Bronchial smooth muscle cell (primary cell): ENCODE results near the gene HBQ1. TPM values are rescaled to one million over a fixed set of nuclear protein-coding genes. Genes with fewer than 3 reads are reported as not detected.

ENCODE experiments used
- total RNA-seq: library from RNA; depleted of rRNA; stranded (reverse); fragments of >200 nt; gene quantifications from 2 replicates; pipeline ENCODE4 v1.2.1, GENCODE V29; 2014

Gene HBQ1
- total RNA-seq = not detected in 2 replicates

DNA sequence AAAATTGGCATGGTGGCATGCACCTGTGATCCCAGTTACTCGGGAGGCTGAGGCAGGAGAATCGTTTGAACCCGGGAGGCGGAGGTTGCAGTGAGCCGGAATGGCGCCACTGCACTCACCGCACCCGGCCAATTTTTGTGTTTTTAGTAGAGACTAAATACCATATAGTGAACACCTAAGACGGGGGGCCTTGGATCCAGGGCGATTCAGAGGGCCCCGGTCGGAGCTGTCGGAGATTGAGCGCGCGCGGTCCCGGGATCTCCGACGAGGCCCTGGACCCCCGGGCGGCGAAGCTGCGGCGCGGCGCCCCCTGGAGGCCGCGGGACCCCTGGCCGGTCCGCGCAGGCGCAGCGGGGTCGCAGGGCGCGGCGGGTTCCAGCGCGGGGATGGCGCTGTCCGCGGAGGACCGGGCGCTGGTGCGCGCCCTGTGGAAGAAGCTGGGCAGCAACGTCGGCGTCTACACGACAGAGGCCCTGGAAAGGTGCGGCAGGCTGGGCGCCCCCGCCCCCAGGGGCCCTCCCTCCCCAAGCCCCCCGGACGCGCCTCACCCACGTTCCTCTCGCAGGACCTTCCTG lies at the start of gene HBQ1:
HBQ1 (plus strand) TSS at position 359 of the 575 bp plus-strand sequence; CDS start at position 387, 28 bp downstream.

DNA sequence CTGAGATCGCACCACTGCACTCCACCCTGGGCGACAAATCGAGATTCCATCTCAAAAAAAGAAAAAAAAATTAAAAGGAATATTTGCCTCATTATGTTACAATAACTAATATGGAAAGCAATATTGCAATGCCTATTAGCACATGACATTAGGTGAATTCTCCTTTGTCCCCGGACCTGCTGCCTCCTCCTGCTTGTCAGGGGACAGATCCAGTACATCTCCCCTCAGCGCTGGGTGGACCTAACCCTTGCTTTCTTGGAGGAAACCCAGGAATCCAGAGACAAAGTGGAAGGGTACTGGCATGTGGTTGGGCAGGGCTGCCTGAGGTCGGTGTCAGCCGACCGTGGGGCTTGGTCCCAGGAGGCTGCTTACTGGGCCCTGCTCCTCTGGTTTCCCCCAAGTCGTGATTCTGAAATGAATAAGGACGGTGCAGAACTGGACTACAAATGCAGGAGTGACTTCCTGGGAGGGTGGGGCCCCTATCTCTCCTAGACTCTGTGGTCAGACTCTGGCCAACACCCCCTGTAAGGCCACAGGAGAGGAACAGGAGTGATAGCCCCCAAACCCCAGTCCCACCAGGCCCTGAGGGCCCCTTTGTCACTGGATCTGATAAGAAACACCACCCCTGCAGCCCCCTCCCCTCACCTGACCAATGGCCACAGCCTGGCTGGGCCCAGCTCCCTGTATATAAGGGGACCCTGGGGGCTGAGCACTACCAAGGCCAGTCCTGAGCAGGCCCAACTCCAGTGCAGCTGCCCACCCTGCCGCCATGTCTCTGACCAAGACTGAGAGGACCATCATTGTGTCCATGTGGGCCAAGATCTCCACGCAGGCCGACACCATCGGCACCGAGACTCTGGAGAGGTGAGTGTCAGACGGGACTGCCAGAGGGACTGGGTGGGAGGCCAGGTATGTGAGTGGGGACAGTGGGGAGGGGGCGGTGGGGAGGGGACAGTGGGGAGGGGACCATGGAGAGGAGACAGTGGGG lies 27.8 kb upstream of the HBQ1 start, which contains the start of gene HBZ:
HBZ (plus strand) TSS at position 504 of the 988 bp plus-strand sequence; CDS start at position 770, 266 bp downstream.

DNA sequence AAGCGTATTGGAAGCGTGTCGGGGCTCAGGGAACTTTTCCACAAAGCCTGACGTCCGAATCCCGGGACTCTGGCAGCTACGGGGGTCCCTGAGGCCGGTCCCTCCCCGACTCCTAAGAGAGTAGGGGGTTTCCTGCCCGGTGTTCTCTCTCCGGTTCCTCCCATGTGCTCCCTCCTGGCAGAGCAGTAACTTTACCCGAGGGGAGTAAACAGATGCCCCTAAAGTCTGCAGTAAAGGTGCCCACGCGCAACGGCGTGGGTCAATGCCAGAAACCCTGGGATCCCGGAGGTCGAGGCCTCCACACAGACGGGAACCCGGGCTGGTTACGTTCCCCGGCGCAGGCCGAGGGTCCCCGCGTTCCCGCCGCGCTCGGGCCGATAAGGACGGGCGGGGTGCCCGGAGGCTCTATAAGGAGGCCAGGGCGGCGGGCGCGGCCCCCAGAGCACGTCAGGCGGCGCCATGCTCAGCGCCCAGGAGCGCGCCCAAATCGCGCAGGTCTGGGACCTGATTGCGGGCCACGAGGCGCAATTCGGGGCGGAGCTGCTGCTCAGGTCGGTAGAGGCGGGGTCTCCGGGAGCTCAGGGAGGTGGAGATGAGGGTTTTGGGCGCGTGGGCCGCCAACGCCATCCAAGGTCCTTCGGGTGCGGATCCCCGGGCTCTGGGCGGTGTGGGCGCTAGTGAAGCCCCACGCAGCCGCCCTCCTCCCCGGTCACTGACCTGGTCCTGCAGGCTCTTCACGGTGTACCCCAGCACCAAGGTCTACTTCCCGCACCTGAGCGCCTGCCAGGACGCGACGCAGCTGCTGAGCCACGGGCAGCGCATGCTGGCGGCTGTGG lies 14.5 kb upstream of the HBQ1 start, which contains the start of gene HBM:
HBM (plus strand) TSS at position 440 of the 836 bp plus-strand sequence; CDS start at position 460, 20 bp downstream.

DNA sequence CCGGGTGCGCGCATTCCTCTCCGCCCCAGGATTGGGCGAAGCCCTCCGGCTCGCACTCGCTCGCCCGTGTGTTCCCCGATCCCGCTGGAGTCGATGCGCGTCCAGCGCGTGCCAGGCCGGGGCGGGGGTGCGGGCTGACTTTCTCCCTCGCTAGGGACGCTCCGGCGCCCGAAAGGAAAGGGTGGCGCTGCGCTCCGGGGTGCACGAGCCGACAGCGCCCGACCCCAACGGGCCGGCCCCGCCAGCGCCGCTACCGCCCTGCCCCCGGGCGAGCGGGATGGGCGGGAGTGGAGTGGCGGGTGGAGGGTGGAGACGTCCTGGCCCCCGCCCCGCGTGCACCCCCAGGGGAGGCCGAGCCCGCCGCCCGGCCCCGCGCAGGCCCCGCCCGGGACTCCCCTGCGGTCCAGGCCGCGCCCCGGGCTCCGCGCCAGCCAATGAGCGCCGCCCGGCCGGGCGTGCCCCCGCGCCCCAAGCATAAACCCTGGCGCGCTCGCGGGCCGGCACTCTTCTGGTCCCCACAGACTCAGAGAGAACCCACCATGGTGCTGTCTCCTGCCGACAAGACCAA lies 7.8 kb upstream of the HBQ1 start, which contains the start of gene HBA2:
HBA2 (plus strand) TSS at position 503 of the 568 bp plus-strand sequence; CDS start at position 540, 37 bp downstream.

GRCh38 chr16:176477-177382 lies 3.5 kb upstream of the HBQ1 start, which contains the start of gene HBA1:
Gene HBA1, plus strand, starts transcription at chr16:176680. Its CDS starts 37 bp downstream, at chr16:176717.

GRCh38 chr16:228852-229730 lies 48.8 kb downstream of the HBQ1 start, which contains the start of gene LUC7L:
Gene LUC7L, minus strand, starts transcription at chr16:229449. Its CDS starts 110 bp downstream, at chr16:229339.

Other genes with a start within 250 kb of the HBQ1 start
- 2.7 TPM in 2 replicates for gene POLR3K, start 126.9 kb upstream of the HBQ1 start, total RNA-seq
- gene SNRNP25, start 126.6 kb upstream of the HBQ1 start, total RNA-seq = 38.6 and 42.2 TPM in 2 replicates
- gene RHBDF1, start 107.8 kb upstream of the HBQ1 start, total RNA-seq = 32.3 and 46.5 TPM in 2 replicates
- 125 and 225 TPM in 2 replicates for gene MPG, start 102.2 kb upstream of the HBQ1 start, total RNA-seq
- gene NPRL3, start 41.8 kb upstream of the HBQ1 start, total RNA-seq = 6.5 and 11.0 TPM in 2 replicates
- not detected in 2 replicates for gene HBZ, start 27.8 kb upstream of the HBQ1 start, total RNA-seq
- not detected in 2 replicates for gene HBM, start 14.5 kb upstream of the HBQ1 start, total RNA-seq
- gene HBA2, start 7.6 kb upstream of the HBQ1 start, total RNA-seq = not detected in 2 replicates
- not detected in 2 replicates for gene HBA1, start 3.8 kb upstream of the HBQ1 start, total RNA-seq
- gene LUC7L, start 49.0 kb downstream of the HBQ1 start, total RNA-seq = 23.3 and 28.8 TPM in 2 replicates
- 31.5 and 39.1 TPM in 2 replicates for gene FAM234A, start 54.4 kb downstream of the HBQ1 start, total RNA-seq
- gene RGS11, start 95.5 kb downstream of the HBQ1 start, total RNA-seq = 1.4 and 7.2 TPM in 2 replicates
- gene ARHGDIG, start 100.1 kb downstream of the HBQ1 start, total RNA-seq = 0.77 and 0.79 TPM in 2 replicates
- gene PDIA2, start 102.7 kb downstream of the HBQ1 start, total RNA-seq = under 0.01 and 0.17 TPM in 2 replicates
- gene AXIN1, start 172.3 kb downstream of the HBQ1 start, total RNA-seq = 14.2 and 17.5 TPM in 2 replicates
- 58.6 and 85.7 TPM in 2 replicates for gene MRPL28, start 190.1 kb downstream of the HBQ1 start, total RNA-seq
- gene PGAP6, start 201.5 kb downstream of the HBQ1 start, total RNA-seq = 73.8 and 99.2 TPM in 2 replicates
- 47.2 and 78.2 TPM in 2 replicates for gene NME4, start 216.7 kb downstream of the HBQ1 start, total RNA-seq
- 3.7 and 11.8 TPM in 2 replicates for gene DECR2, start 221.4 kb downstream of the HBQ1 start, total RNA-seq
- gene RAB11FIP3, start 245.2 kb downstream of the HBQ1 start, total RNA-seq = 17.5 and 18.0 TPM in 2 replicates